GM18517 (cell line): ENCODE data around the gene HEPHL1.
"Not testable (repeated sequence)": the region's sequence is repeated elsewhere in the genome, so short reads cannot be mapped to it uniquely, and the experiment has no call there.

Source experiments
- ATAC-seq: cut with Tn5 transposase; IDR thresholded peaks from one replicate; pipeline ENCODE4 v1.9.1; 2021; ENCODE audit warnings: mild to moderate bottlenecking, moderate library complexity; ENCODE audit not compliant: unreplicated experiment

The HEPHL1 gene

DNA sequence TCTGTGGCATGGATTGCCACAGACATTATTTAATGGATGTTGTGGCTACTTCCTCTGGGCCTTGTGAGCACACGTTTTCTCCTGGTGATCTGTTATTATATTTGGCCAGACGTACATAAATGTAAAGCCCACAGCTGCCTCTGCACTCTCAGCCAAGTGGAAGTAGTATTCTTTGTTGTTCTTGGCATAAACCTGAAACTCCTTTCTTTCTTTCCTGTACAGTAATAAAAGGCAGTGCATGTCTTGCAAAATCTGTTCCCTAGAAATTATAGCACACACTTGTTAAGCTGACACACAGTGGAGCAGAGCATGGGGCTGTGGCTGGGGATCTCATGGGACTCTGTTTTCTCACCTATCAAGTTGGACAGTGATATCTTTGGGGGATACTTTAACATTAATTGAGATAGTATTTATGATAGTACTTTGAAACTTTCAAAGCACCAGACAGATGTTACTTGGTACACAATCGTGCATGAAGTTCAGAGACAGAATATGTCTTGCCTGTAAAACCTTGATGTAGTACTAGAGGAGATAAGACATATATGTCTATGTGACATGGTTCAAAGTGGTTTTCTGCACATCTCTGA is 128.4 kb downstream of the HEPHL1 start:
- no peak for ATAC-seq

DNA sequence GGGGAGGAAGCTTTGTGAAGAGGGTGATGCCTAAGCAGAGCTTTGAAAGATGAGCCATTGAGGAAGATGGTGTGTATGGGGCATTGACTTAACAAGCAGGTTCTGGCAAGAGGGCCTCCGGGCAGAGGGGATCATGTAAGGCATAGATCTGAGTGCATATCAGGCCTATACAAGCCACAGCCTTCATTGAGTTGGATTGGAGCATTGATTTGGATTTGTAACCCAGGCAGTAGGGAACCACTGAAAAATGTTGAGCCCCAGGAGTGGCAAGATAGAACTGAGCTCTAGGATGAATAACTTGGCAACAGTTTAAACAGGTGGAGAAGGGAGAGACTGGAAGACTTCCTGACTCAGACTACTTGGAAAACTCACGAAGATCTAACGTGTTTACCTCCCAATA is 128.9 kb downstream of the HEPHL1 start:
- no peak for ATAC-seq

DNA sequence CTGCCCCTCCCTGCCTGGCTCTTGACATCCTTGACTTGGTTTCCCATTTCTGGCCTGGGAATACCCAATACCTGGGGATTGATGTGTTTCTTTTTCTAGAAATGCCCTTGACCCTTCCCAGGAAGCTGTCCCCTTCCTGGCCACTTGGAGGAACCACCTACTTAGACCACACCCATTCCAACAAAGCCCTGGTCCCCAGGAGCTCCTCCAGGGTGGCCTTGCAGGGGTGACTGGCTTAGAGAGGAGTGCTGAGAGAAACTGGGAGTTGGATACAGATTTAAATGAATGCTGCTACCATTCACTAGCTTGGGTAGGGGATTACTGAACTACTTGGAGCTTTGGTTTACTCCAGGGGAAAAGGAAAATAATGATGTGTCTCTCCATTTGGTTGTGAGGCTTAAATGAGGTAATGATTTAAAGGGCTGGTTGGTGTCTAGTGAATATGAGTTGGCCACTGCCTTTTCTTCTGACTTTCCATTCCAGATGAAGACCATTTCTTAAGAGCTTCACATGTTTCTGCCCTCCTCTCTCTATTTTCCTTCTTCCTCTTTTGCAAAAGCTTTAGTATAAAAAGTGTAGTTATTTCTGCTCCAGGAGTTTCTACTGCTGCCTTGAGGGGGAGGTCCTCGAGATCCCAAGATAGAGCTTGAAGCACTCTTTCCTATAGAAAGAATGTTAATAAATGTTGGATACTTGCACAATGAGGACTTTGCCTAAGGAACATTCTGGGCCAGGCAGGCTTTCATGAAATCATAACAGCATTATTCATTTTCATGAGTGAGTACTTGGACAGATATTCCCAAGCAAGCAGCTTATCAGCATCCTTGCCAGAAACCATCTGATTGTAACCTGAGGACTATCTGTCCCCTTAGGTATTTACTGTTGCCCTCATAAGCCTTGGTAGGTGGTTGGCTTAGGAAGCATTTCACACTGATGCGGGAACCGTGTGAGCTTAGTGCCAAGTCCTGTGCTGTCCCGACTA is 129.8 kb downstream of the HEPHL1 start:
- ATAC-seq: no peak

DNA sequence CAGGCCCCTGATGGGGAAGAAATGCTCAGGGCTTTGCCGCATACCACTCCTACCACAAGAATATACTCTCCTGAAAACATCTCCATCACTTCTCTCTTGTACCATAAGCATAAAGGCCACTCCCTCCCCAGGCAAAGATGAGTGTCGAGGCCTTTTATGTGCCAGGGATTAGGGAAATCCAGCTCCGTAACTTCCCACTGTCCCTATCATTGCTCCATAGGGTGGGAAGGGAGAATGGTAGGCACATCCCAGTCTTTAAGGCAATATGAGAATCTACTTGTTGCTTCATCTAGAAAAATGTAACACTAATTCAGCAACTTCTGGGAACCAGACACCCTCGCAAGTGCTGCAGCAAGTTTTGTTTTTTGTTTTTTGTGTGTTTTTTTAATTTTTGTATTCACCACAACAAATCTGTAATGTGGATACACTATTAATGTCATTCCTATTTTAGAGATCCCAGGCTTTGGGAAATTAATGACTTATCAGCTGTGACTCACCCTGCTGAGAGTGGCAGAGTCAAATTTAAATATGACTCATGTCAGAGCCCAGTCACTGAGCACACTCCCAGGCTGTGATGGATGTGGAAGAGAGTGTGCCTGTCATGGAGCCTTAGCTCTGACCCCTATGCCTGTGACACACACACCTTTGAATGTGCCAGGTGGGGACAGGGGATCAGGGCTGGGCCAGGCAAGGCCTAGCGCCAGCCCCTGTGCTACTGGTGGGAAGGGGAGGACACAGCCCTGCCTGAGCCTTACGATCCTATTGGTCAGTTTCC is 130.9 kb downstream of the HEPHL1 start:
- peak; percentile 56 for ATAC-seq

DNA sequence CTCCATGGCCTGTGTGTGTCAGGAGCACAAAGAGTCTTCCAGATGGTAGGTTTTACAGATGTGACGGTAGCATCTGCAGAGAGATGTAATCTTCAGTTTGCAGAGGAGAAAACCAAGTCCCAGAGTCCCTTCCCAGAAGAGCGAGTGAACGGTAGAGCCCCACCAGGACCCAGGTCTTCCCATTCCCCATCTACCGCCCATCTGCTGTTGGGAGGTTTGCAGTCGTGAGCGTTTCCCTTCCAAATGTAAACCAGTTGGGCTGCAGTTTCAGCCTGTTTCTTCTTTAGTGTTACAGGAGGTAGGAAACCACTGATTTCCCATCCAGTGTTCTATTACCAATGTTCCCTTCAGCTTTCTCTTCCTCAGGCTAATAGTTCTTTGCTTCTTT is 131.5 kb downstream of the HEPHL1 start:
- ATAC-seq: no peak

DNA sequence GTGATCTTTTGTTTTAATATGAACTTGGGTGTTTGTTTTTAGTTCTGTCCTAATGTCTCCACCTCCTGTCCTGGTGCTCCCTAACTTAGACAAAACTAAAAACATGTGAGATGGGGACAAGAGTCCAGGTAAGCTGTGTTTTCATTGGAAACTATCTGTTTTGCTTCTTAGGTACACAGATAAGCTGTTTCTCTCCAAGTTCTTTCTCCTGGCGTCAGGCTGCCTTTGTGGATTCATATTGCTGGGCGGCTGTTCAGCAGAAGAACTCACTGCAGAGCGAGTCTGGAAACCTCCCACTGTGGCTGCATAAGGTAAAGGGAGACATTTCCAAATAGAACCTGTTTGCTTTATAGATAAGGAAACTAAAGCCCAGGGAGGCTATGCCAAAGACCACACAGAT is 132.2 kb downstream of the HEPHL1 start:
- ATAC-seq: no peak

DNA sequence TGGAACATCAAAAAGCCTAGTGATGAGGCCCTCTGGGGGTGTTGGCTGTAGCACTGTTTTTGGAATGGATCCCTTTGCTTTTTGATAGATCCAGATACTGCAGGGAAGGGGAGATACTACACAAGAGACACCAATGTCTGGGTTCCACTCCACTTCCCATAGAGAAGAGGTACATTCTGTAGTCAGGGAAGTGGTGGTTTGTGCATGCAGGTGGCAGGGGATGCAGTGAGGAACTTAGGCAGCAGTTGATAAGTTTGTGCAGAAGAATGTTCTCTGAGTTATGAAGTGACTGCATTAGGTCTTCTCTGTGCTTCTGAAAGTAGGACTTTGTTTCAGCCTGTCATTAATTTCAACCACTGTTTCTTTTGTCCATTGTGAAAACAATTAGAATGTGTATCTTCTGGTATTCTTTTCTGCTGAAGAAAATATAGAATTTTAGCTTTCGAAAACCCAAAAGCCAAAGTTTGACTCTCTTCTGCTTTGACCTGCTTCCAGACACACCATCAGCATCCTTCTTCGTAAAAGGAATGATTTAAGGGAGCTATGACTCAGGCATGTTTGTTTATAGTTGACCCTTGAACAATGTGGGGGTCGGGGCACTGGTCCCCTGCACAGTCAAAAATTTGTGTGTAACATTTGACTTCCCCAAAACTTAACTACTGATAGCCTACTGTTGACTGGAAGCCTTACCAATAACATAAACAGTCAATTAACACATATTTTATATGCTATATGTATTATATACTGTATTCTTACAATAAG is 133.1 kb downstream of the HEPHL1 start:
- ATAC-seq: no peak

DNA sequence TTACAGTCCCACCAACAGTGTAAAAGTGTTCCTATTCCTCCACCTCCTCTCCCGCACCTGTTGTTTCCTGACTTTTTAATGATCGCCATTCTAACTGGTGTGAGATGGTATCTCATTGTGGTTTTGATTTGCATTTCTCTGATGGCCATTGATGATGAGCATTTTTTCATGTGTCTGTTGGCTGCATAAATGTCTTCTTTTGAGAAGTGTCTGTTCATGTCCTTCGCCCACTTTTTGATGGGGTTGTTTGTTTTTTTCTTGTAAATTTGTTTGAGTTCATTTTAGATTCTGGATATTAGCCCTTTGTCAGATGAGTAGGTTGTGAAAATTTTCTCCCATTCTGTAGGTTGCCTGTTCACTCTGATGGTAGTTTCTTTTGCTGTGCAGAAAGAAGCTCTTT is 136.2 kb downstream of the HEPHL1 start:
- not testable (repeated sequence) for ATAC-seq
